ENCODE results near the gene CALN1.

DNA sequence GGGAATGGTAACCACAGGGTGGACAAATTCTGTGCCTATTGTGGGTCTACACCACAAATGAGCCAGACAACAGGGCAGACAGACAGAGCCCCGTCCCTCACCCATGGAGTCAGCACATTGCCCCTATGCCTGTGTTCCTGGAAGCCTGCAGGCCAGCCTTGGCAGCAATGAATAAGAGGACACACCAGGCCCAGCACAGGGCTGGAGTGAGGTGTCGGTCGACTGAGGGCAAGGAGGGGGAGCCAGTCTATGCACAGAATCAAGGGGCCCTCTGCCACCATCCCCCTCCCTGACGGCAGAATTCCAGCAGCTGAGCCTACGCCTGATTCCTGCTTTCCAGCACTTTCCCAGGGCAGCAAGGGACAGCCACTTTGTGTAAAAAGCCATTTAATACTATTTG, 98.2 kb downstream of the CALN1 start:
- TF ChIP-seq POLR2AphosphoS5 (IDR thresholded peaks at IDR 0.05) (no peak), CTCF (IDR thresholded peaks at IDR 0.05) (no peak), POLR2A (IDR thresholded peaks at IDR 0.05) (no peak)
